ENCODE measurements around the gene SORCS3.

SORCS3 gene

GRCh38 chr10:104646146-104646545, 5.1 kb downstream of the SORCS3 start:
- DNase-seq = no peak

GRCh38 chr10:104648421-104648820, 7.3 kb downstream of the SORCS3 start:
- DNase-seq = no peak

- no peak for DNase-seq
Measured at GRCh38 chr10:104650072-104650471, 9.0 kb downstream of the SORCS3 start.

GRCh38 chr10:104650635-104651331, 9.7 kb downstream of the SORCS3 start:
- DNase-seq = no peak

- no peak for DNase-seq
Measured at GRCh38 chr10:104657036-104657435, 15.9 kb downstream of the SORCS3 start.

- DNase-seq = no peak
Measured at GRCh38 chr10:104657457-104657856, 16.4 kb downstream of the SORCS3 start.

- DNase-seq = no peak
Measured at GRCh38 chr10:104658067-104658466, 17.0 kb downstream of the SORCS3 start.

GRCh38 chr10:104659809-104660208, 18.7 kb downstream of the SORCS3 start:
- DNase-seq = no peak

- no peak for DNase-seq
Measured at GRCh38 chr10:104663076-104663475, 22.0 kb downstream of the SORCS3 start.

- no peak for DNase-seq
Measured at GRCh38 chr10:104663563-104663962, 22.5 kb downstream of the SORCS3 start.

- DNase-seq = no peak
Measured at GRCh38 chr10:104664205-104664604, 23.1 kb downstream of the SORCS3 start.

- DNase-seq = no peak
Measured at GRCh38 chr10:104665174-104665573, 24.1 kb downstream of the SORCS3 start.

- no peak for DNase-seq
Measured at GRCh38 chr10:104666106-104666505, 25.0 kb downstream of the SORCS3 start.

- DNase-seq = no peak
Measured at GRCh38 chr10:104676874-104677273, 35.8 kb downstream of the SORCS3 start.

GRCh38 chr10:104678658-104679057, 37.6 kb downstream of the SORCS3 start:
- DNase-seq = no peak

- no peak for DNase-seq
Measured at GRCh38 chr10:104680467-104681401, 39.6 kb downstream of the SORCS3 start.

- no peak for DNase-seq
Measured at GRCh38 chr10:104681485-104681884, 40.4 kb downstream of the SORCS3 start.

- DNase-seq = no peak
Measured at GRCh38 chr10:104683567-104683966, 42.5 kb downstream of the SORCS3 start.

GRCh38 chr10:104686829-104687228, 45.7 kb downstream of the SORCS3 start:
- DNase-seq = no peak

- DNase-seq = no peak
Measured at GRCh38 chr10:104688251-104689042, 47.4 kb downstream of the SORCS3 start.

- no peak for DNase-seq
Measured at GRCh38 chr10:104689105-104689504, 48.0 kb downstream of the SORCS3 start.

GRCh38 chr10:104689547-104689946, 48.5 kb downstream of the SORCS3 start:
- DNase-seq = no peak

- no peak for DNase-seq
Measured at GRCh38 chr10:104690101-104690500, 49.0 kb downstream of the SORCS3 start.
